ENCODE data around the gene ATF3. TPM values are rescaled to one million over a fixed set of nuclear protein-coding genes. Genes with fewer than 3 reads are reported as not detected.

Gene ATF3
- total RNA-seq, 4 donors from 2014 or later: 1.8 to 42.6 (median 24.4) TPM

DNA sequence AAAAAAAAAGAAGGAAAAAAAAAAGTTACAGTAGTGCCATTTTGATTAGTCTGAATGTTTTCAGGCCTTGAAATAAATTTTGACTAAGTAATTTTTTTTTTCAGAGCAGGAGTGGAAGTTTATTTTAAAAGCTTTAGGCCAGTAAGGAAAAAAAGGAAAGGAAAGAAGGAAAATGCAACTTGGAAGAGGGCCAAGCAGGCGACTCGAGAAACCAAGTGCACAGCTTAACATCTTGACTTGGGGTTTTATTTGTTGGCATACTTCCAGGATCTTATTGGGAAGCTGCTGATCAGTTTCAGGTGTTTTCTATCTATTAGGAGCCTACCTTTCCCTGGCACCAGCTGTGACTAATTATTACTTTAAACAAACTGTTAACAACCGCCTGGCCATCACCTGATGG lies 41.7 kb downstream of the ATF3 start:
- H3K4me3 ChIP-seq: no peak overlapping the region
- TF ChIP-seq POLR2A (IDR thresholded peaks at IDR 0.05): no peak
- TF ChIP-seq, protein P1, sequence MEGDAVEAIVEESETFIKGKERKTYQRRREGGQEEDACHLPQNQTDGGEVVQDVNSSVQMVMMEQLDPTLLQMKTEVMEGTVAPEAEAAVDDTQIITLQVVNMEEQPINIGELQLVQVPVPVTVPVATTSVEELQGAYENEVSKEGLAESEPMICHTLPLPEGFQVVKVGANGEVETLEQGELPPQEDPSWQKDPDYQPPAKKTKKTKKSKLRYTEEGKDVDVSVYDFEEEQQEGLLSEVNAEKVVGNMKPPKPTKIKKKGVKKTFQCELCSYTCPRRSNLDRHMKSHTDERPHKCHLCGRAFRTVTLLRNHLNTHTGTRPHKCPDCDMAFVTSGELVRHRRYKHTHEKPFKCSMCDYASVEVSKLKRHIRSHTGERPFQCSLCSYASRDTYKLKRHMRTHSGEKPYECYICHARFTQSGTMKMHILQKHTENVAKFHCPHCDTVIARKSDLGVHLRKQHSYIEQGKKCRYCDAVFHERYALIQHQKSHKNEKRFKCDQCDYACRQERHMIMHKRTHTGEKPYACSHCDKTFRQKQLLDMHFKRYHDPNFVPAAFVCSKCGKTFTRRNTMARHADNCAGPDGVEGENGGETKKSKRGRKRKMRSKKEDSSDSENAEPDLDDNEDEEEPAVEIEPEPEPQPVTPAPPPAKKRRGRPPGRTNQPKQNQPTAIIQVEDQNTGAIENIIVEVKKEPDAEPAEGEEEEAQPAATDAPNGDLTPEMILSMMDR (IDR thresholded peaks at IDR 0.05): no peak
- DNase-seq: no peak
- intact Hi-C loops (cut with DNase I; ENCODE audit: low total_unique reads): no loop called here
- H3K9me3 ChIP-seq: no peaks in the 10 kb centered on the region
- no peaks in the 10 kb centered on the region for H3K36me3 ChIP-seq
- no peaks in the 10 kb centered on the region for H3K4me1 ChIP-seq
- no peak overlapping the region for H3K27ac ChIP-seq
- H3K27me3 ChIP-seq: no peaks in the 10 kb centered on the region

DNA sequence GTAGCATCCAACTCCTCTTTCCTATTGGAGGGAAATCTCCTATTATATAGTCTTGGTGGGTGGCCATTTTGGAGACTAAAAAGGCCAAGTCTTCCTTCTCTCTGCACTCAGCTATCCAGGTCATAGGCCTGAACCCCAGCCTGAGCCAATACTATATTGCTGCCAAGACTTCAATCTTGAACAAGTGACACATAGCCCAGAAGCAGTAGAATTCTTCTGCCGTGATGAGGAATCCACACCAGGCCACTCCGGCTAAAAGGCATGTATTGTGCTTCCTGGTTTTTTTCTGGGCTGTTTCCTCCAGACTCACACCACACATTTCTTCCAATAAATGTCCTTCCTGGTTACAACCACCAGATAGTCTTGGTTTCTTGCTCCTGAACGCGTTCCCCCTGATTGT lies 43.0 kb downstream of the ATF3 start:
- TF ChIP-seq, protein P1 (IDR thresholded peaks at IDR 0.05): no peak
- TF ChIP-seq POLR2A (IDR thresholded peaks at IDR 0.05): no peak
- Histone ChIP-seq H3K4me1 (no peaks in the 10 kb centered on the region), H3K27ac (no peak overlapping the region), H3K27me3 (no peaks in the 10 kb centered on the region), H3K36me3 (no peaks in the 10 kb centered on the region), H3K4me3 (no peak overlapping the region), H3K9me3 (no peaks in the 10 kb centered on the region)
- no peak for DNase-seq
- intact Hi-C loops (cut with DNase I; ENCODE audit: low total_unique reads): no loop called here

DNA sequence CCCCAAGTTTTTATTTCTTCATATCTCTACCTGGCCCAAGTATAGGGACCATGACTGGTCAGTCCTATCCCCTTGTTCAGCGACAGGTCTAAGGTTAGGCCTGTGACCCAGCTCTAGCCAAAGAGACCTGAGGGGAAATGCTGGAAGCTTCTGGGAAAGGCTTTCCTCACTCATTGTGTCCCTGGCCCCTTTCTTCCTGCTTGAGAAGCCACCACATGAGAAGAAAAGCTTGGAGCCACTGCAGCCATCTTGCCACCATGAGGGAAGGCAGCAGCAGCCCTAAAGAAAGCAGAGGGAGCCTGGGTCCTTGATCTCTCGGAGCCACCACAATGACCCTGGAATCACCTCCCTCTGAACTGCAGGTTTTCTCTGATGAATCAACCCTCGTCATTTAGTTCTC lies 43.4 kb downstream of the ATF3 start:
- Histone ChIP-seq H3K4me1 (no peaks in the 10 kb centered on the region), H3K27ac (no peak overlapping the region), H3K4me3 (no peak overlapping the region), H3K27me3 (no peaks in the 10 kb centered on the region), H3K36me3 (no peaks in the 10 kb centered on the region), H3K9me3 (no peaks in the 10 kb centered on the region)
- TF ChIP-seq POLR2A (IDR thresholded peaks at IDR 0.05): no peak
- TF ChIP-seq, protein P1 (IDR thresholded peaks at IDR 0.05): no peak
- intact Hi-C loops (cut with DNase I; ENCODE audit: low total_unique reads): no loop called here
- no peak for DNase-seq

DNA sequence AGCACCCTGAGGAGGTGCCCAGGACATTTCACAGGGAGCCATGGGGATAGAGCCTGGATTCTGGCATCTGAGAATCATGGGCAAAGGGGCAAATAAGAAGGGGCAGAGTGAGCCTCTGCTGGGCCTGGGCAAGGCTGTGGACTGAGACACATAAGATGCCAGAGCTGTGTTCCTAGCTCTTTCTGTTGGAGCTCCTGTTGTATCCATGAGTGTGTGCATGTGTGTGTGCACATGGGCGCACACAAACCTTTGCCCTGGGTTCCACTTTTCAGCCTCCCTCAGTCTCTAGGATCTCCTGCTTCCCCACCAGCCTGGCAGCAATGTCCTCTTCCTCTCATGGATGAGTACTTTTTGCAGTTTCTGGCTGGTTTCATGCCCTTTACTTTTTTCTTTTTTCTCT lies 44.0 kb downstream of the ATF3 start:
- H3K9me3 ChIP-seq: no peaks in the 10 kb centered on the region
- no peaks in the 10 kb centered on the region for H3K36me3 ChIP-seq
- TF ChIP-seq, protein P1 (IDR thresholded peaks at IDR 0.05): no peak
- TF ChIP-seq POLR2A (IDR thresholded peaks at IDR 0.05): no peak
- no peaks in the 10 kb centered on the region for H3K27me3 ChIP-seq
- intact Hi-C loops (cut with DNase I; ENCODE audit: low total_unique reads): no loop called here
- H3K27ac ChIP-seq: no peak overlapping the region
- no peak overlapping the region for H3K4me3 ChIP-seq
- no peaks in the 10 kb centered on the region for H3K4me1 ChIP-seq
- DNase-seq: no peak

DNA sequence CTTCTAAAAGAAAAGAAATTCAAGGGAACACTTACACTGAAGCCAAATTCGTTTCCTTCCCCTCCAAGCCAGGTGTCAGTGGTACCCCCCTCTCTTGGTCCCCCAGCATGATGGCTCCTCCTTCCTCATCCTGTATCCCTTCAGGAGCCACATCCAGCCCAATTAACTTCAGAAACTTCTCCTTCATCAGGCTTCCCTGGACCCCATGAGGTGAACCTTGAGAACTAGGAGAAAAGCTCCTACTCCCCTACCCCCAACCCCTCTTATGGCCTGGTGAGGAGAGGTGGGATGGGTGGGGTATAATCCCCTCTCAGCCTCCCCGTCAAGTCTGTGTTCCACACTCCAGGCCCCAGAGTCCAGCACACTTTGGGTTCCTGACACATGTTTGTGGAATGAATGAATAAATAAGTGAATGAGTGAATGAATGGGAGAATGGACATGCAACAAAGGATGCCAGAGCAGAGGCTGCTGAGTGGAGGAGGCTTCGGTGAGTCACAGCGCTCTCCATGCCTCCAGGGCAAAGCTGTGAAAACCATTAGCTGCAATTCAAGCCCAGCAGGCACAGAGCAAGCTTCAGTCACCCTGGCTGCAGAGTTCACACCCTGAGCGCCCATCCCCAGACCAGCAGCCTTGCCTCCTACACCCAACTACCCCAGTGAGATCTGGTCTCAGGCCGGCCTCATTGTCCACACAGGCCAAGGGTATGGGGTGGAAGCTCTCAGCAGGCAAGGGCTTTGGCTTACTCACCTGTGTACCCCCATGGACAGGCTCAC lies 47.3 kb downstream of the ATF3 start:
- intact Hi-C loops (cut with DNase I; ENCODE audit: low total_unique reads): no loop called here
- Histone ChIP-seq H3K4me1 (no peaks in the 10 kb centered on the region), H3K27me3 (no peaks in the 10 kb centered on the region), H3K27ac (no peak overlapping the region), H3K4me3 (no peak overlapping the region), H3K9me3 (no peaks in the 10 kb centered on the region), H3K36me3 (no peaks in the 10 kb centered on the region)
- no peak for DNase-seq
- no peak for TF ChIP-seq POLR2A (IDR thresholded peaks at IDR 0.05)
- TF ChIP-seq, protein P1 (IDR thresholded peaks at IDR 0.05): no peak

Data from uterus (tissue), 4 donors.